Natural killer cell (primary cell): ENCODE data around the gene UBR4. TPM values are rescaled to one million over a fixed set of nuclear protein-coding genes. Genes with fewer than 3 reads are reported as not detected.
A peak's percentile ranks its signal among the peaks of the same experiment; 100 is the strongest.

Source experiments
- ATAC-seq, 3 donors: fragments of 150-1000 bp in 2 of 3; fragments of 200-7000 bp in 1 of 3; cut with Tn5 transposase; 1 replicate in 1 of 3; 2 replicates in 2 of 3; pipeline ENCODE4 v1.10.0; 2021; ENCODE audit warnings: mild to moderate bottlenecking in 2 of 3, moderate library complexity in 2 of 3
- DNase-seq, 2 donors: peaks; one replicate each; pipeline versions ENCODE4 v3.0.0 to v3.0.0-alpha.2; 2013 to 2021; ENCODE audit warnings: mixed read lengths in 1 of 2
- H3K27ac ChIP-seq: one replicate; pipeline ENCODE4 v1.5.1; 2013; ENCODE audit warnings: mild to moderate bottlenecking, low read length
- H3K27me3 ChIP-seq: one replicate; pipeline ENCODE4 v1.6.1; 2013; ENCODE audit warnings: low read length; ENCODE audit not compliant: control insufficient read depth, insufficient read depth
- H3K36me3 ChIP-seq: one replicate; pipeline ENCODE4 v1.6.1; 2013; ENCODE audit warnings: low read length; ENCODE audit not compliant: control insufficient read depth, insufficient read depth
- H3K4me1 ChIP-seq: one replicate; pipeline ENCODE4 v1.6.1; 2013; ENCODE audit warnings: low read length; ENCODE audit not compliant: control insufficient read depth, insufficient read depth
- H3K4me3 ChIP-seq: one replicate; pipeline ENCODE4 v1.5.1; 2013; ENCODE audit warnings: low read length
- H3K9me3 ChIP-seq: one replicate; pipeline ENCODE4 v1.6.1; 2013; ENCODE audit warnings: low read length; ENCODE audit not compliant: control insufficient read depth, insufficient read depth
- H3K27ac Mint-ChIP-seq, 2 donors: one replicate each; pipeline ENCODE4 v1.8.0; 2022; ENCODE audit warnings: mild to moderate bottlenecking in 2 of 2, mixed read lengths in 2 of 2, moderate library complexity in 1 of 2
- H3K27me3 Mint-ChIP-seq, 2 donors: one replicate each; pipeline ENCODE4 v1.8.0; 2022; ENCODE audit warnings: low read depth in 2 of 2, mixed read lengths in 2 of 2
- H3K36me3 Mint-ChIP-seq: one replicate; pipeline ENCODE4 v1.8.0; 2022; ENCODE audit warnings: mixed read lengths
- H3K4me1 Mint-ChIP-seq, 2 donors: one replicate each; pipeline ENCODE4 v1.8.0; 2022; ENCODE audit warnings: mixed read lengths in 2 of 2
- H3K4me3 Mint-ChIP-seq: one replicate; pipeline ENCODE4 v1.8.0; 2022; ENCODE audit warnings: mild to moderate bottlenecking, moderate library complexity, mixed read lengths
- H3K9me3 Mint-ChIP-seq, 2 donors: one replicate each; pipeline ENCODE4 v1.8.0; 2022; ENCODE audit warnings: mixed read lengths in 2 of 2
- CTCF ChIP-seq: fragments of 200-600 bp; IDR thresholded peaks from one replicate; pipeline ENCODE4 v1.8.0; 2022; ENCODE audit warnings: antibody characterized with exemption
- WGBS: methylation state at CpG from one replicate; pipeline ENCODE4 v1.1.7; 2013; ENCODE audit warnings: missing lambda C conversion rate; ENCODE audit not compliant: insufficient coverage; 5-methylcytosine and 5-hydroxymethylcytosine counted together
- intact Hi-C: fragments of 100-400 bp; cut with micrococcal nuclease; formaldehyde crosslinking; loops from one replicate; pipeline ENCODE4 v1.14.2; 2022
- total RNA-seq, 4 donors: library from RNA; stranded (reverse); fragments of 120-200 nt in 1 of 4; gene quantifications; one replicate each; pipeline versions ENCODE4 v1.2.3 to v1.2.4, GENCODE V29; 2013 to 2022

UBR4 gene
- total RNA-seq, 3 donors from 2014 or later (not counting 1 experiment from before 2014, with no cell fraction given): 139 to 178 (median 158) TPM

- TF ChIP-seq CTCF: no peak
- Histone ChIP-seq H3K27me3 (no peaks in the 10 kb centered on the region), H3K36me3 (peaks cover 96% of the 10 kb centered on the region), H3K4me1 (no peaks in the 10 kb centered on the region), H3K9me3 (no peaks in the 10 kb centered on the region), H3K4me3 (no peak overlapping the region), H3K27ac (no peak overlapping the region)
- Mint-ChIP-seq H3K27me3 (no peaks in the 10 kb centered on the region), H3K4me3 (no peak overlapping the region), H3K9me3 (no peaks in the 10 kb centered on the region), H3K36me3 (peaks cover 15% of the 10 kb centered on the region), H3K27ac (no peak overlapping the region), H3K4me1 (no peaks in the 10 kb centered on the region)
- 97% methylated on average over 8 of the region's 8 CpGs for WGBS
- ATAC-seq (no peak), DNase-seq (no peak)
- intact Hi-C loops: no loop called here
Measured at GRCh38 chr1:19091196-19091953, 118.7 kb downstream of the UBR4 start.

- Mint-ChIP-seq H3K9me3 (no peaks in the 10 kb centered on the region), H3K4me1 (no peaks in the 10 kb centered on the region), H3K36me3 (peaks cover 15% of the 10 kb centered on the region), H3K27me3 (no peaks in the 10 kb centered on the region), H3K27ac (no peak overlapping the region), H3K4me3 (no peak overlapping the region)
- intact Hi-C loops: no loop called here
- TF ChIP-seq CTCF: no peak
- no peak for ATAC-seq
- Histone ChIP-seq H3K36me3 (peaks cover 90% of the 10 kb centered on the region), H3K4me1 (no peaks in the 10 kb centered on the region), H3K4me3 (no peak overlapping the region), H3K27ac (no peak overlapping the region), H3K27me3 (no peaks in the 10 kb centered on the region), H3K9me3 (no peaks in the 10 kb centered on the region)
- 100% methylated on average over 4 of the region's 4 CpGs for WGBS
- DNase-seq: no peak
Measured at GRCh38 chr1:19089524-19089923, 120.5 kb downstream of the UBR4 start.

- Mint-ChIP-seq H3K27ac (peak overlapping the region in 1 of 2 donors; percentile 34), H3K36me3 (peaks cover 17% of the 10 kb centered on the region), H3K4me3 (no peak overlapping the region), H3K9me3 (no peaks in the 10 kb centered on the region), H3K27me3 (no peaks in the 10 kb centered on the region), H3K4me1 (no peaks in the 10 kb centered on the region)
- TF ChIP-seq CTCF: no peak
- no peak for DNase-seq
- Histone ChIP-seq H3K4me1 (no peaks in the 10 kb centered on the region), H3K4me3 (no peak overlapping the region), H3K27me3 (no peaks in the 10 kb centered on the region), H3K27ac (no peak overlapping the region), H3K9me3 (no peaks in the 10 kb centered on the region), H3K36me3 (peaks cover 90% of the 10 kb centered on the region)
- intact Hi-C loops: no loop called here
- WGBS: 98% methylated on average over 12 of the region's 12 CpGs
- ATAC-seq: no peak
Measured at GRCh38 chr1:19088717-19089442, 121.2 kb downstream of the UBR4 start.
